ENCODE results near the gene TMEM132C. TPM values are rescaled to one million over a fixed set of nuclear protein-coding genes. Genes with fewer than 3 reads are reported as not detected.
A peak's percentile ranks its signal among the peaks of the same experiment; 100 is the strongest.

TMEM132C gene
- total RNA-seq, 1 experiment from 2014 or later: not detected

- DNase-seq (ENCODE audit: low read depth): no peak
Measured at GRCh38 chr12:128415036-128415560, 148.1 kb downstream of the TMEM132C start.

- DNase-seq (ENCODE audit: low read depth): no peak
Measured at GRCh38 chr12:128418944-128419343, 152.0 kb downstream of the TMEM132C start.

GRCh38 chr12:128420163-128420562 lies 153.2 kb downstream of the TMEM132C start:
- DNase-seq (ENCODE audit: low read depth): no peak

- DNase-seq (ENCODE audit: low read depth): no peak
Measured at GRCh38 chr12:128421375-128421774, 154.4 kb downstream of the TMEM132C start.

- DNase-seq (ENCODE audit: low read depth): no peak
Measured at GRCh38 chr12:128423205-128423604, 156.2 kb downstream of the TMEM132C start.

- DNase-seq (ENCODE audit: low read depth): no peak
Measured at GRCh38 chr12:128424931-128425431, 158.0 kb downstream of the TMEM132C start.

GRCh38 chr12:128425666-128426331 lies 158.8 kb downstream of the TMEM132C start:
- DNase-seq (ENCODE audit: low read depth): no peak

- no peak for DNase-seq (ENCODE audit: low read depth)
Measured at GRCh38 chr12:128426511-128426910, 159.5 kb downstream of the TMEM132C start.

GRCh38 chr12:128439796-128440195 lies 172.8 kb downstream of the TMEM132C start:
- DNase-seq (ENCODE audit: low read depth): no peak

- DNase-seq (ENCODE audit: low read depth): no peak
Measured at GRCh38 chr12:128442096-128442495, 175.1 kb downstream of the TMEM132C start.

- DNase-seq (ENCODE audit: low read depth): no peak
Measured at GRCh38 chr12:128444598-128444997, 177.6 kb downstream of the TMEM132C start.

- no peak for DNase-seq (ENCODE audit: low read depth)
Measured at GRCh38 chr12:128445415-128446127, 178.6 kb downstream of the TMEM132C start.

GRCh38 chr12:128449146-128449894 lies 182.3 kb downstream of the TMEM132C start:
- peak; percentile 1 for DNase-seq (ENCODE audit: low read depth)

GRCh38 chr12:128450810-128451209 lies 183.8 kb downstream of the TMEM132C start:
- no peak for DNase-seq (ENCODE audit: low read depth)

- no peak for DNase-seq (ENCODE audit: low read depth)
Measured at GRCh38 chr12:128455851-128456250, 188.9 kb downstream of the TMEM132C start.

- DNase-seq (ENCODE audit: low read depth): no peak
Measured at GRCh38 chr12:128456922-128457321, 190.0 kb downstream of the TMEM132C start.

GRCh38 chr12:128458301-128458974 lies 191.5 kb downstream of the TMEM132C start:
- DNase-seq (ENCODE audit: low read depth): no peak

- DNase-seq (ENCODE audit: low read depth): no peak
Measured at GRCh38 chr12:128459067-128459466, 192.1 kb downstream of the TMEM132C start.

GRCh38 chr12:128463881-128464280 lies 196.9 kb downstream of the TMEM132C start:
- no peak for DNase-seq (ENCODE audit: low read depth)

GRCh38 chr12:128467882-128468281 lies 200.9 kb downstream of the TMEM132C start:
- no peak for DNase-seq (ENCODE audit: low read depth)

GRCh38 chr12:128468926-128469325 lies 202.0 kb downstream of the TMEM132C start:
- no peak for DNase-seq (ENCODE audit: low read depth)
